CD4-positive, alpha-beta T cell (primary cell): ENCODE results near the gene LRP1B. TPM values are rescaled to one million over a fixed set of nuclear protein-coding genes. Genes with fewer than 3 reads are reported as not detected.

ENCODE experiments used
- ATAC-seq: fragments of 200-7000 bp; cut with Tn5 transposase; one replicate; pipeline ENCODE4 v1.10.0; 2022; ENCODE audit warnings: mild to moderate bottlenecking; ENCODE audit not compliant: poor library complexity
- CTCF ChIA-PET: fragments of 350-600 bp; sonication (Branson Sonifier 250); formaldehyde crosslinking; loops from one replicate; lab custom pipeline; 2021; ENCODE audit warnings: antibody characterized with exemption, inconsistent platforms; lab: Charles Lee
- POLR2A ChIA-PET: fragments of 350-600 bp; sonication (Branson Sonifier 250); formaldehyde crosslinking; loops from one replicate; lab custom pipeline; 2021; ENCODE audit warnings: antibody characterized with exemption, inconsistent platforms; lab: Charles Lee
- DNase-seq, 14 experiments: peaks; one replicate each; pipeline ENCODE4 v3.0.0-alpha.2; 2013 to 2020; ENCODE audit warnings: mixed read lengths in 2 of 14
- H3K27ac ChIP-seq, 2 donors: one replicate each; pipeline versions ENCODE4 v1.5.1 to v1.7.0; 2013; ENCODE audit warnings: low read length in 2 of 2, low read depth in 1 of 2, mild to moderate bottlenecking in 1 of 2
- H3K27me3 ChIP-seq, 2 experiments: 1 replicate in 1 of 2; 2 replicates in 1 of 2; pipeline versions ENCODE4 v1.6.1 to v1.7.0; 2013; ENCODE audit warnings: low read length in 2 of 2, control low read depth in 1 of 2, mild to moderate bottlenecking in 1 of 2, moderate library complexity in 1 of 2; ENCODE audit not compliant: insufficient read depth in 2 of 2, control insufficient read depth in 1 of 2
- H3K36me3 ChIP-seq: one replicate; pipeline ENCODE4 v1.6.1; 2013; ENCODE audit warnings: low read length, control low read depth; ENCODE audit not compliant: insufficient read depth
- H3K4me1 ChIP-seq: one replicate; pipeline ENCODE4 v1.6.1; 2013; ENCODE audit warnings: low read length, control low read depth; ENCODE audit not compliant: insufficient read depth
- H3K4me3 ChIP-seq: one replicate; pipeline ENCODE4 v1.5.1; 2013; ENCODE audit warnings: mild to moderate bottlenecking, low read length, moderate library complexity
- H3K9me3 ChIP-seq, 2 experiments: 1 replicate in 1 of 2; 2 replicates in 1 of 2; pipeline versions ENCODE4 v1.6.1 to v1.7.0; 2013; ENCODE audit warnings: low read length in 2 of 2, mild to moderate bottlenecking in 2 of 2, control low read depth in 1 of 2, moderate library complexity in 1 of 2; ENCODE audit not compliant: control insufficient read depth in 1 of 2, insufficient read depth in 1 of 2
- H3K27ac Mint-ChIP-seq: one replicate; pipeline ENCODE4 v1.8.0; 2020; ENCODE audit warnings: mixed read lengths
- H3K27me3 Mint-ChIP-seq: one replicate; pipeline ENCODE4 v1.8.0; 2021; ENCODE audit warnings: mixed read lengths
- H3K36me3 Mint-ChIP-seq: one replicate; pipeline ENCODE4 v1.8.0; 2021; ENCODE audit warnings: low read depth, mixed read lengths
- H3K4me1 Mint-ChIP-seq: one replicate; pipeline ENCODE4 v1.8.0; 2021; ENCODE audit warnings: low read depth, mixed read lengths
- H3K4me3 Mint-ChIP-seq: one replicate; pipeline ENCODE4 v1.8.0; 2020; ENCODE audit warnings: mild to moderate bottlenecking, mixed read lengths
- H3K9me3 Mint-ChIP-seq: one replicate; pipeline ENCODE4 v1.8.0; 2020; ENCODE audit warnings: mixed read lengths
- intact Hi-C, 2 experiments: fragments of 100-400 bp; cut with DNase I in 1 of 2; cut with micrococcal nuclease in 1 of 2; formaldehyde crosslinking; loops; one replicate each; pipeline versions ENCODE4 v1.15.1 to v1.9.0; 2023 to 2025; cut with DNase I, micrococcal nuclease
- total RNA-seq, 174 experiments: library from RNA in 2 of 174; stranded (reverse) in 2 of 174; gene quantifications; one replicate each; pipeline ENCODE4 v1.2.3 and lab custom pipeline; 2021 to 2026
- TF ChIP-seq, protein P1 (sequence below): fragments of 200-600 bp; IDR thresholded peaks from one replicate; pipeline ENCODE4 v1.8.0; 2022; ENCODE audit warnings: antibody characterized with exemption, mild to moderate bottlenecking

The LRP1B gene
- total RNA-seq, 2 experiments from 2014 or later: not detected

DNA sequence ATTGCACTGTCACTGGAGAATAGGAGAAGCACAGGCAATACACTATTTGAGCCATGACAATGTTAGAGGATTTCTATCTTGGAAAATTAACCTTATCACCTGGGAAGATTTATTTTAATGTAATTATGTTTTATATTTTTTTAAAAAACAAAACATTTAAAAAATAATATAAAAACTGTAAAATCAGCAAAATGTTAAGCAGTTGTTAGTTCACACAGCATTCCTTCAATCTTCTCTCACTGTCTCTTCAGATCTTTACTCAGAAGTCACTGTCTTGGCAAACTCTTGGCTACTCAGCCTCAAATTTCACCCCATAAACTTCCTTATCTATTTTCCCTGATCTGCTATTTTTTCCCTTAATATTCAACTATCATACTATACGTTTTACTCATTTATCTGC, 1322.6 kb downstream of the LRP1B start:
- Mint-ChIP-seq H3K4me1 (no peaks in the 10 kb centered on the region), H3K27ac (no peak overlapping the region), H3K36me3 (no peaks in the 10 kb centered on the region), H3K4me3 (no peak overlapping the region), H3K27me3 (no peaks in the 10 kb centered on the region), H3K9me3 (peaks cover 14% of the 10 kb centered on the region)
- ATAC-seq (no peak), DNase-seq (no peak)
- Histone ChIP-seq H3K4me1 (no peaks in the 10 kb centered on the region), H3K9me3 (no peaks in the 10 kb centered on the region), H3K27ac (no peak overlapping the region), H3K4me3 (no peak overlapping the region), H3K36me3 (no peaks in the 10 kb centered on the region), H3K27me3 (no peaks in the 10 kb centered on the region)
- CTCF ChIA-PET: no interaction called here
- TF ChIP-seq, protein P1, sequence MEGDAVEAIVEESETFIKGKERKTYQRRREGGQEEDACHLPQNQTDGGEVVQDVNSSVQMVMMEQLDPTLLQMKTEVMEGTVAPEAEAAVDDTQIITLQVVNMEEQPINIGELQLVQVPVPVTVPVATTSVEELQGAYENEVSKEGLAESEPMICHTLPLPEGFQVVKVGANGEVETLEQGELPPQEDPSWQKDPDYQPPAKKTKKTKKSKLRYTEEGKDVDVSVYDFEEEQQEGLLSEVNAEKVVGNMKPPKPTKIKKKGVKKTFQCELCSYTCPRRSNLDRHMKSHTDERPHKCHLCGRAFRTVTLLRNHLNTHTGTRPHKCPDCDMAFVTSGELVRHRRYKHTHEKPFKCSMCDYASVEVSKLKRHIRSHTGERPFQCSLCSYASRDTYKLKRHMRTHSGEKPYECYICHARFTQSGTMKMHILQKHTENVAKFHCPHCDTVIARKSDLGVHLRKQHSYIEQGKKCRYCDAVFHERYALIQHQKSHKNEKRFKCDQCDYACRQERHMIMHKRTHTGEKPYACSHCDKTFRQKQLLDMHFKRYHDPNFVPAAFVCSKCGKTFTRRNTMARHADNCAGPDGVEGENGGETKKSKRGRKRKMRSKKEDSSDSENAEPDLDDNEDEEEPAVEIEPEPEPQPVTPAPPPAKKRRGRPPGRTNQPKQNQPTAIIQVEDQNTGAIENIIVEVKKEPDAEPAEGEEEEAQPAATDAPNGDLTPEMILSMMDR: no peak
- intact Hi-C loops: no loop called here
- POLR2A ChIA-PET: no interaction called here

DNA sequence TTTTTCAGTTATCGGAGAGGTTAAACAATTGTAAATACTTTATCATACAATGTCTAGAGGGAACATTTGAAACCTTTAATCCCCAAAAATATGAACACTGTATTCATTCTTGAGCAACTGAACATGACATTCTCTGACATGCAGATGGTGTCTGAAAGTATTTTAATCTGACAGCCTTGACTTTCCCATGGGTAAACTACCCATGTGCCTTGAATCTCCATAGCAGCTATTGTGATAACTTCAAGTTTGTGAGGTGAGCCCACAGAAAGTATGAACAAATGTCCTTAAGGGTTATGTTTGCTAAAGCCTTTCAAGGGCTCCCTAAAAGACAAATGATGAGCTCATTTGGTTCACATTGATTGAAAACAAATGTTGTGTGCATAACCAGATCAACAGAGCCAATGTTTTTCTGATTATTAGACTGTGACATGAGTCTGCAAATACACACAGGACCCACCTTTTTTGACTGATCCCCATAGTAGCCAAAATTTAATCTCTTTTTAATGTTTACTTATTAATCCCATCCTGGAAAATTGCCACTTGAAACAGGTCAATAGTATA, 1326.0 kb downstream of the LRP1B start:
- Mint-ChIP-seq H3K9me3 (peaks cover 16% of the 10 kb centered on the region), H3K4me1 (no peaks in the 10 kb centered on the region), H3K36me3 (no peaks in the 10 kb centered on the region), H3K27me3 (no peaks in the 10 kb centered on the region), H3K4me3 (no peak overlapping the region), H3K27ac (no peak overlapping the region)
- Histone ChIP-seq H3K27me3 (no peaks in the 10 kb centered on the region), H3K4me1 (no peaks in the 10 kb centered on the region), H3K27ac (no peak overlapping the region), H3K4me3 (no peak overlapping the region), H3K36me3 (no peaks in the 10 kb centered on the region), H3K9me3 (no peaks in the 10 kb centered on the region)
- TF ChIP-seq, protein P1: no peak
- POLR2A ChIA-PET: no interaction called here
- intact Hi-C loops: no loop called here
- ATAC-seq (no peak), DNase-seq (no peak)
- CTCF ChIA-PET: no interaction called here

DNA sequence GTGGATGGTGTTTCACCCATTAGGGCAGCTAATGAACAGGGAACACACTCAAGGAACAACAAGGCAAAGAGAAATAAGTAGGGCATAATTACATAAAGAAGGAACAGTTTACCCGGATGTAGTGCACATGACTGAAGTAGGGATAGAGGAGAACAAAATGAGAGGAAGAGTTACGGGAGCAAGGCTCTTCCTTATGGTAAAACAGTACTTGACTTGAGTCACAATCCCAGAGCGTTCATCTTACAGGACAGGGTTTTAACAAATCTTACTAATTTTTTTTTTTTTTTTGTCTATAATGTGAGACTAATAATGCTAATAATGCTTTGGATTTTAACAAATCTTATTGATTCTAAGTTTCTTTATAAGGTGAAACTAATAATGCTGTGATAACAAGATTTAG, 1329.5 kb downstream of the LRP1B start:
- peaks cover 17% of the 10 kb centered on the region for H3K9me3 Mint-ChIP-seq
- no peaks in the 10 kb centered on the region for H3K36me3 Mint-ChIP-seq
- no peaks in the 10 kb centered on the region for H3K27me3 Mint-ChIP-seq
- no peak overlapping the region for H3K27ac Mint-ChIP-seq
- H3K4me1 Mint-ChIP-seq: no peaks in the 10 kb centered on the region
- no peaks in the 10 kb centered on the region for H3K27me3 ChIP-seq
- POLR2A ChIA-PET: no interaction called here
- no peaks in the 10 kb centered on the region for H3K9me3 ChIP-seq
- no peak overlapping the region for H3K4me3 ChIP-seq
- no peaks in the 10 kb centered on the region for H3K36me3 ChIP-seq
- TF ChIP-seq, protein P1: no peak
- DNase-seq (no peak), ATAC-seq (no peak)
- no peak overlapping the region for H3K4me3 Mint-ChIP-seq
- no peaks in the 10 kb centered on the region for H3K4me1 ChIP-seq
- CTCF ChIA-PET: no interaction called here
- intact Hi-C loops: no loop called here
- H3K27ac ChIP-seq: no peak overlapping the region
